ENCODE data around the gene CELF4. TPM values are rescaled to one million over a fixed set of nuclear protein-coding genes. Genes with fewer than 3 reads are reported as not detected.
"Not testable (repeated sequence)": the region's sequence is repeated elsewhere in the genome, so short reads cannot be mapped to it uniquely, and the experiment has no call there.

Gene CELF4
- total RNA-seq, 3 donors from 2014 or later (not counting 1 experiment from before 2014, with no cell fraction given) = not detected

DNA sequence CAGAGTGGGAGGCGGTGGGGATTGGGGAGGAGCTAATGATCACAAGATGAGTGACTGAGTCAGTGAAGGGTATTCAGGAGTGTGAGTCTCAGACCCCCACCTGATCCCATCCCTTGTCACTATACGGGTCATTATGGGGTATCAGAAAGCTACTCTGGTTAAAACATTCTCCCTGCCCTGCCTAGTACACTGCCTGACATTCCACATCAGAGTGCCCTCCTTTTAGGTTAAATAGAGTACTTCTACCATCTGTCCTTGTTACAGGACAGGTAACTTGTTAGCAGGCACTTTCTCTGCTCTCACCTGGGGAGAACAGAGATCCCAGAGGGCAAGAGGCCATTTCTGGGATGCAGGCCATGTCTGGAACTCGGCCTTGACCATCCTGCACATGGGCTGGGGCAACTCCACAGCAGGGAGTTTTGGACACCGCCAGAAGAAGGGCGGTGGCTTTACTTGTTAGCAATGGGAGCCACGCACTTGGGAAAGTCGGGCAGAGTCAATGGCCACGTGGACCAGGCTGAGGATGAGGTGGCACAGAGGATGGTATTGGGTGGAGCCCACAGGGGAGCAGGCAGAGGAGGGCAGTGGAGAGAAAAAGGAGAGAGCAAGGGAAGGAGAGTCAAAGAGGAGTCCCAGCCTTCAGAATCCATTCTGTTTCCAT, 98.5 kb downstream of the CELF4 start:
- peaks cover 0 to 5% of the 10 kb centered on the region in 2 donors for H3K27me3 Mint-ChIP-seq (ENCODE audit: low read depth in 2 of 2)

DNA sequence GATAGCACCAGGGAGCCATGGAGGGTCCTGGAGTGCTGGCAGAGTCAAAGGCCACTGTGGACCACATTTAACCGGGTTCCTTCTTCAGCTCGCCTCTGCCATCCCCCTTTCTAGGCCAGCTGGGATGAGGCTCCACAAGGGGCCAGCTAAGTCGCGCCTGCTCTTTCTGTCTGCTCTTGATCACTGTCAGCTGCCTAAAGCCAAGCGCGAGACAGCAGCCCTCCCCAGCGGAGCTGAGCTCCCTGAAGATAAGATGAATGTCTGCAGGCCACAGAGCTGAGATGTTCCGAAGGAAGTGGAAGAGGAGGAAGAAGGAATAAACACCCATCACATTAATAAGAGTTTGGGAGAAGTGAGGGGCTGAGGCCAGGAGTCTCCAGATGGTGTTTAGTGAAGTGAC, 99.6 kb downstream of the CELF4 start:
- Mint-ChIP-seq H3K36me3 (no peaks in the 10 kb centered on the region), H3K27me3 (ENCODE audit: low read depth in 2 of 2) (peaks cover 0 to 5% of the 10 kb centered on the region in 2 donors), H3K9me3 (peaks cover 0 to 2% of the 10 kb centered on the region in 2 donors), H3K4me1 (no peaks in the 10 kb centered on the region), H3K4me3 (no peak overlapping the region), H3K27ac (no peak overlapping the region)
- TF ChIP-seq, protein P1, sequence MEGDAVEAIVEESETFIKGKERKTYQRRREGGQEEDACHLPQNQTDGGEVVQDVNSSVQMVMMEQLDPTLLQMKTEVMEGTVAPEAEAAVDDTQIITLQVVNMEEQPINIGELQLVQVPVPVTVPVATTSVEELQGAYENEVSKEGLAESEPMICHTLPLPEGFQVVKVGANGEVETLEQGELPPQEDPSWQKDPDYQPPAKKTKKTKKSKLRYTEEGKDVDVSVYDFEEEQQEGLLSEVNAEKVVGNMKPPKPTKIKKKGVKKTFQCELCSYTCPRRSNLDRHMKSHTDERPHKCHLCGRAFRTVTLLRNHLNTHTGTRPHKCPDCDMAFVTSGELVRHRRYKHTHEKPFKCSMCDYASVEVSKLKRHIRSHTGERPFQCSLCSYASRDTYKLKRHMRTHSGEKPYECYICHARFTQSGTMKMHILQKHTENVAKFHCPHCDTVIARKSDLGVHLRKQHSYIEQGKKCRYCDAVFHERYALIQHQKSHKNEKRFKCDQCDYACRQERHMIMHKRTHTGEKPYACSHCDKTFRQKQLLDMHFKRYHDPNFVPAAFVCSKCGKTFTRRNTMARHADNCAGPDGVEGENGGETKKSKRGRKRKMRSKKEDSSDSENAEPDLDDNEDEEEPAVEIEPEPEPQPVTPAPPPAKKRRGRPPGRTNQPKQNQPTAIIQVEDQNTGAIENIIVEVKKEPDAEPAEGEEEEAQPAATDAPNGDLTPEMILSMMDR (IDR thresholded peaks at IDR 0.05) = no peak
- Histone ChIP-seq H3K27ac (ENCODE audit: low read length) (no peak overlapping the region), H3K27me3 (ENCODE audit: control insufficient read depth, insufficient read depth, low read length) (no peaks in the 10 kb centered on the region), H3K36me3 (ENCODE audit: control insufficient read depth, insufficient read depth, low read length) (no peaks in the 10 kb centered on the region), H3K9me3 (ENCODE audit: control insufficient read depth, insufficient read depth, low read length) (no peaks in the 10 kb centered on the region), H3K4me1 (ENCODE audit: control insufficient read depth, insufficient read depth, low read length) (no peaks in the 10 kb centered on the region), H3K4me3 (ENCODE audit: low read length) (no peak overlapping the region)
- DNase-seq (no peak), ATAC-seq (no peak)
- intact Hi-C loops (cut with micrococcal nuclease) = no loop called here
- 57% methylated on average over 7 of the region's 8 CpGs for WGBS (ENCODE audit: insufficient coverage)

More for the DNA sequence above, 98.5 kb downstream of the CELF4 start:
- peaks cover 0 to 2% of the 10 kb centered on the region in 2 donors for H3K9me3 Mint-ChIP-seq
- H3K27ac Mint-ChIP-seq = no peak overlapping the region
- TF ChIP-seq, protein P1 (IDR thresholded peaks at IDR 0.05) = no peak
- 77% methylated on average over 8 of the region's 8 CpGs for WGBS (ENCODE audit: insufficient coverage)
- no peak overlapping the region for H3K4me3 Mint-ChIP-seq
- no peaks in the 10 kb centered on the region for H3K36me3 Mint-ChIP-seq
- no peaks in the 10 kb centered on the region for H3K36me3 ChIP-seq (ENCODE audit: control insufficient read depth, insufficient read depth, low read length)
- no peak for ATAC-seq
- no peaks in the 10 kb centered on the region for H3K4me1 ChIP-seq (ENCODE audit: control insufficient read depth, insufficient read depth, low read length)
- H3K4me3 ChIP-seq (ENCODE audit: low read length) = no peak overlapping the region
- DNase-seq = no peak
- intact Hi-C loops (cut with micrococcal nuclease) = no loop called here
- H3K27me3 ChIP-seq (ENCODE audit: control insufficient read depth, insufficient read depth, low read length) = no peaks in the 10 kb centered on the region
- no peak overlapping the region for H3K27ac ChIP-seq (ENCODE audit: low read length)
- H3K4me1 Mint-ChIP-seq = no peaks in the 10 kb centered on the region
- no peaks in the 10 kb centered on the region for H3K9me3 ChIP-seq (ENCODE audit: control insufficient read depth, insufficient read depth, low read length)

DNA sequence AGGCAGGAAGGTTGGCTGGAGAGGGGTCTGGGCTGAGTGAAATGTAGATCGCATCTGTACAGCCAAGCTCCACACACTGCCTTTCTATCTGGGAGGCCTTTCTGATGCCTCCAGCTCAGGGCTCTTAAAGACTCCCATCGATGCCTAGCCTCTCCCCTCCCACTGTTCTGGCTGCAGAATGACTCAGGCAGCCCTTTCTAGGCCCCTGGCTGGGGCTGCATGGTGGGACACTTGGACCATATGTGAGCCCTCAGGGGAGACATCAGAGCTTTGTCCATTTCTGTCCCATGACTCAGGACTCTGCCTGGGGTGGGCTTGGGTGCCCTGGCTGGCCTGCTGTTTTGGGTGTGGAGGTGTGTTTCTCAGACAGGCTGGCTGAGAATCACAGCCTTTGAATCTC, 101.3 kb downstream of the CELF4 start:
- H3K9me3 ChIP-seq (ENCODE audit: control insufficient read depth, insufficient read depth, low read length) = no peaks in the 10 kb centered on the region
- no peak for ATAC-seq
- Mint-ChIP-seq H3K27ac (no peak overlapping the region), H3K9me3 (peaks cover 0 to 2% of the 10 kb centered on the region in 2 donors), H3K36me3 (no peaks in the 10 kb centered on the region), H3K4me3 (no peak overlapping the region), H3K4me1 (no peaks in the 10 kb centered on the region), H3K27me3 (ENCODE audit: low read depth in 2 of 2) (peaks cover 0 to 7% of the 10 kb centered on the region in 2 donors)
- no peaks in the 10 kb centered on the region for H3K27me3 ChIP-seq (ENCODE audit: control insufficient read depth, insufficient read depth, low read length)
- DNase-seq = no peak
- H3K36me3 ChIP-seq (ENCODE audit: control insufficient read depth, insufficient read depth, low read length) = no peaks in the 10 kb centered on the region
- TF ChIP-seq, protein P1 (IDR thresholded peaks at IDR 0.05) = no peak
- H3K4me1 ChIP-seq (ENCODE audit: control insufficient read depth, insufficient read depth, low read length) = no peaks in the 10 kb centered on the region
- H3K27ac ChIP-seq (ENCODE audit: low read length) = no peak overlapping the region
- 73% methylated on average over 2 of the region's 2 CpGs for WGBS (ENCODE audit: insufficient coverage)
- H3K4me3 ChIP-seq (ENCODE audit: low read length) = no peak overlapping the region
- intact Hi-C loops (cut with micrococcal nuclease) = no loop called here

DNA sequence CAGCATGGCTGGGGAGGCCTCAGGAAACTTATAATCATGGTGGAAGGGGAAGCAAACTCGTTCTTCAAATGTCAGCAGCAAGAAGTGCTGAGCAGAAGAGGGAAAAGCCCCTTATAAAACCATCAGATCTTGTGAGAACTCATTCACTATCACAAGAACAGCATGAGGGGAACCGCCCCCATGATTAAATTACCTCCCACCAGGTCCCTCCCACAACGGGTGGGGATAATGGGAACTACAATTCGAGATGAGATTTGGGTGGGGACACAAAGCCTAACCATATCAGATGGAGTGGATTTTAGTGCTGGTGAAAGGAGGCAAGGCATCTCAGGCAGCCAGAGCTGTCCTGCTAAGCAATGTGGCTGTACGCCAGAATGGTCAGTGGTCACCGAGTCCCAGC, 104.3 kb downstream of the CELF4 start:
- H3K36me3 Mint-ChIP-seq; H3K4me1 Mint-ChIP-seq; DNase-seq; H3K4me3 ChIP-seq (ENCODE audit: low read length); H3K27ac Mint-ChIP-seq; H3K9me3 ChIP-seq (ENCODE audit: control insufficient read depth, insufficient read depth, low read length); H3K27me3 Mint-ChIP-seq (ENCODE audit: low read depth in 2 of 2); ATAC-seq; H3K36me3 ChIP-seq (ENCODE audit: control insufficient read depth, insufficient read depth, low read length); H3K4me1 ChIP-seq (ENCODE audit: control insufficient read depth, insufficient read depth, low read length); H3K4me3 Mint-ChIP-seq; H3K27ac ChIP-seq (ENCODE audit: low read length); H3K9me3 Mint-ChIP-seq; H3K27me3 ChIP-seq (ENCODE audit: control insufficient read depth, insufficient read depth, low read length); intact Hi-C loops (cut with micrococcal nuclease): not testable (repeated sequence)
- WGBS (ENCODE audit: insufficient coverage) = 79% methylated on average over 3 of the region's 6 CpGs
